Immature natural killer cell (primary cell): ENCODE data around the gene GORASP1. TPM values are rescaled to one million over a fixed set of nuclear protein-coding genes. Genes with fewer than 3 reads are reported as not detected.
A peak's percentile ranks its signal among the peaks of the same experiment; 100 is the strongest.

Source experiments
- DNase-seq, 3 donors: peaks; one replicate each; pipeline ENCODE4 v3.0.0; 2022; ENCODE audit warnings: mixed read lengths in 1 of 3
- H3K27ac Mint-ChIP-seq, 6 donors: one replicate each; pipeline ENCODE4 v1.8.0; 2020; ENCODE audit warnings: mixed read lengths in 6 of 6, mild to moderate bottlenecking in 5 of 6, inconsistent platforms in 4 of 6, moderate library complexity in 3 of 6
- H3K27me3 Mint-ChIP-seq, 3 donors: one replicate each; pipeline ENCODE4 v1.8.0; 2020 to 2021; ENCODE audit warnings: low read depth in 3 of 3, mild to moderate bottlenecking in 3 of 3, mixed read lengths in 3 of 3, moderate library complexity in 3 of 3, inconsistent platforms in 1 of 3
- H3K36me3 Mint-ChIP-seq, 3 donors: one replicate each; pipeline ENCODE4 v1.8.0; 2020; ENCODE audit warnings: mixed read lengths in 3 of 3, inconsistent platforms in 2 of 3, mild to moderate bottlenecking in 2 of 3
- H3K4me1 Mint-ChIP-seq, 2 donors: one replicate each; pipeline ENCODE4 v1.8.0; 2020; ENCODE audit warnings: inconsistent platforms in 2 of 2, mild to moderate bottlenecking in 2 of 2, mixed read lengths in 2 of 2, moderate library complexity in 1 of 2
- H3K4me3 Mint-ChIP-seq, 5 donors: one replicate each; pipeline ENCODE4 v1.8.0; 2020; ENCODE audit warnings: mild to moderate bottlenecking in 5 of 5, mixed read lengths in 5 of 5, inconsistent platforms in 3 of 5, moderate library complexity in 3 of 5
- H3K9me3 Mint-ChIP-seq, 6 donors: one replicate each; pipeline ENCODE4 v1.8.0; 2020; ENCODE audit warnings: mild to moderate bottlenecking in 6 of 6, mixed read lengths in 6 of 6, inconsistent platforms in 4 of 6, moderate library complexity in 3 of 6
- polyA plus RNA-seq, 3 donors: library from polyadenylated mRNA; unstranded; fragments of 300-500 nt; fragmentation: Illumina TruSeq; gene quantifications; one replicate each; pipeline ENCODE4 v1.2.3, GENCODE V29; 2021

GORASP1 gene
- polyA plus RNA-seq, 3 donors from 2014 or later: 5.3 to 7.8 (median 5.4) TPM

GRCh38 chr3:39146611-39147591 is 39.5 kb upstream of the GORASP1 start:
- H3K4me3 Mint-ChIP-seq: peak overlapping the region; percentile 71 to 87 (median 77)
- H3K9me3 Mint-ChIP-seq: no peaks in the 10 kb centered on the region
- peaks cover 51 to 90% (median 56%) of the 10 kb centered on the region in 3 donors for H3K27me3 Mint-ChIP-seq
- peaks cover 65 to 70% of the 10 kb centered on the region in 2 donors for H3K4me1 Mint-ChIP-seq
- H3K36me3 Mint-ChIP-seq: peaks cover 13 to 36% (median 21%) of the 10 kb centered on the region in 3 donors
- DNase-seq: peak in 2 of 3 donors; percentile 55 to 64
- H3K27ac Mint-ChIP-seq: peak overlapping the region; percentile 86 to 98 (median 96)

GRCh38 chr3:39146083-39146501 is 38.7 kb upstream of the GORASP1 start:
- Mint-ChIP-seq H3K4me1 (peaks cover 57 to 61% of the 10 kb centered on the region in 2 donors), H3K36me3 (peaks cover 13 to 42% (median 21%) of the 10 kb centered on the region in 3 donors), H3K27ac (peak overlapping the region; percentile 26 to 98 (median 83)), H3K9me3 (no peaks in the 10 kb centered on the region), H3K4me3 (peak overlapping the region; percentile 71 to 87 (median 77)), H3K27me3 (peaks cover 55 to 94% (median 58%) of the 10 kb centered on the region in 3 donors)
- no peak for DNase-seq

- peaks cover 53 to 87% (median 57%) of the 10 kb centered on the region in 3 donors for H3K27me3 Mint-ChIP-seq
- H3K4me3 Mint-ChIP-seq: peak overlapping the region in 2 of 5 donors; percentile 34 to 44
- H3K4me1 Mint-ChIP-seq: peaks cover 45 to 49% of the 10 kb centered on the region in 2 donors
- DNase-seq: no peak
- H3K27ac Mint-ChIP-seq: peak overlapping the region in 3 of 6 donors; percentile 24 to 77 (median 66)
- H3K36me3 Mint-ChIP-seq: peaks cover 18 to 51% (median 21%) of the 10 kb centered on the region in 3 donors
- H3K9me3 Mint-ChIP-seq: no peaks in the 10 kb centered on the region
Observed at GRCh38 chr3:39144748-39145380, 37.4 kb upstream of the GORASP1 start.

GRCh38 chr3:39144095-39144747 is 36.8 kb upstream of the GORASP1 start:
- Mint-ChIP-seq H3K4me3 (peak overlapping the region in 2 of 5 donors; percentile 34 to 44), H3K27me3 (peaks cover 57 to 84% (median 59%) of the 10 kb centered on the region in 3 donors), H3K4me1 (peaks cover 39 to 43% of the 10 kb centered on the region in 2 donors), H3K27ac (peak overlapping the region in 3 of 6 donors; percentile 24 to 77 (median 66)), H3K36me3 (peaks cover 18 to 51% (median 21%) of the 10 kb centered on the region in 3 donors), H3K9me3 (no peaks in the 10 kb centered on the region)
- no peak for DNase-seq

- Mint-ChIP-seq H3K27ac (peak overlapping the region in 2 of 6 donors; percentile 44 to 57), H3K4me1 (peaks cover 29 to 33% of the 10 kb centered on the region in 2 donors), H3K9me3 (no peaks in the 10 kb centered on the region), H3K36me3 (peaks cover 18 to 51% (median 21%) of the 10 kb centered on the region in 3 donors), H3K27me3 (peaks cover 55 to 78% (median 61%) of the 10 kb centered on the region in 3 donors), H3K4me3 (no peak overlapping the region)
- DNase-seq: no peak
Observed at GRCh38 chr3:39143051-39143885, 35.8 kb upstream of the GORASP1 start.

GRCh38 chr3:39142067-39142466 is 34.6 kb upstream of the GORASP1 start:
- H3K27me3 Mint-ChIP-seq: peaks cover 43 to 75% (median 56%) of the 10 kb centered on the region in 3 donors
- H3K27ac Mint-ChIP-seq: peak overlapping the region in 3 of 6 donors; percentile 4 to 53 (median 44)
- H3K36me3 Mint-ChIP-seq: peaks cover 18 to 51% (median 23%) of the 10 kb centered on the region in 3 donors
- H3K4me1 Mint-ChIP-seq: peaks cover 17 to 21% of the 10 kb centered on the region in 2 donors
- no peak overlapping the region for H3K4me3 Mint-ChIP-seq
- no peaks in the 10 kb centered on the region for H3K9me3 Mint-ChIP-seq
- DNase-seq: peak in 1 of 3 donors; percentile 20

DNA sequence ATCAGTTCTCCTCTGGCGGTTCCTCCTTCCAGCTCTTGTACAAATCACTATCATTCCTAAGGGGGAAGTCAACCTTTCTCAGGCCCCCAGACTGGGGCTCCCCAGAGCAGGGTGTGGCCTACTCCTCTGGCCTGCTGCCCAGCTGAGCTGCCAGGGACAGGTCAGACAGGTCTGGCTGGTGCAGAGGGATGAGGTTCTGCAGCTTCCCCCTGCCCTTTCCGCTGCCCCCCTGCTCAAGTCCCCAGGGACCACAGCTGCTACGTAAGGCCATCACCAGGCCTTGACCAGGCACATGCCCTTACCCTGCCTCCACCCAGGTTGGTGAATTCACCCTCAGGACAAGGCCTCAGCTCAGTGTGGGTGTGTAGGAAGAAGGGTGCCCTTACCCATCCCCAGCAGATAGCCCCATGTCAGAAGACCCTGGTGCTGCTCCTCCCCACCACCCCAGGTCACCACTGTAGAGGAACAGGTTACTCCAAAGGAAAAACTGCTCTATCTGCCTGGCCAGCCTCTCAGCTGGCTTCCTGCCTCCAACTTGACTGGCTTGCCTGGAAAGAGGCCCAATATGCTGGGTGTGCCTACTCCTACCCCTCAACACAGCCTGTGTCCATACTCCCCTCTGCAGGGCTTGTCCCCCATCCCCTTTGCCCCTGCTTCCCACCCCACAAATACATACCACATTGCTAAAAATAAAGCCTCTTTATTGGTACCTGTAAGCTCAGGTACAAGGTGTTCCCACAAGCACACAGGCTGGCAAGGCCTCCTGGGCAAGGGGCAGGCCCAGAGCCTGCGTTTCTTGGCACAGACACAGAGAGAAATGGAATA is 34.0 kb upstream of the GORASP1 start:
- DNase-seq: no peak
- H3K4me3 Mint-ChIP-seq: no peak overlapping the region
- peaks cover 38 to 70% (median 51%) of the 10 kb centered on the region in 3 donors for H3K27me3 Mint-ChIP-seq
- H3K36me3 Mint-ChIP-seq: peaks cover 14 to 51% (median 19%) of the 10 kb centered on the region in 3 donors
- H3K27ac Mint-ChIP-seq: peak overlapping the region in 4 of 6 donors; percentile 0 to 53 (median 14)
- H3K9me3 Mint-ChIP-seq: no peaks in the 10 kb centered on the region
- H3K4me1 Mint-ChIP-seq: peaks cover 10 to 14% of the 10 kb centered on the region in 2 donors

DNA sequence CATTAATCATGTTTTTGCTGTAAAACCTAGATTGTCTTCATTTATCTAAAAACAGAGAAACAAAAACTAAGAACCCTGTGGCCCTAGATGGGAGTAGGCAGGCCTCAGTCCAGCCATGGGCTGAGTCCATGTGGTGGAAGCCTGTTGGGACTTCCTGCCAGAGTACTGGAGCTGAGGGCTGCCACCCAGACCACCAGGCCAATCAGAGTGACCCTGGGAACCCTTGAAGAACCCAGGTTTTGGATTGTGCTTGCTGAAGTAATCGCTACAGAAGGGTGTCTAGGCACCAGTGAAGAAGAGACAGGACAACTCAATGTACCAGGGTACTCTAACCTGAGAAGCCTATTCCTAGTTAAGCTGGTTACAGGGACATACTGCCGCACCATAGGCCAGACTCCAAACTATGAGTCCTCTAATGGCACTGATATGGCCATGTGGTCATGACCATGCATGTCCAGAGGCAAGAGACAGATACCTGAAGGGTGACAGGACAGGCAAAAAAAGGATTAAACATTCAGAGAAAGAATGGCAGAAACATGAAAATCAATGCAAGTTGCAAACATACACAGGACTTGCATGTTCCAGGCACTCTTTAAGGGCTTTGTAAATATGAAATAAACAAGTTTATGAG is 33.0 kb upstream of the GORASP1 start:
- Mint-ChIP-seq H3K4me3 (no peak overlapping the region), H3K36me3 (peaks cover 14 to 44% (median 14%) of the 10 kb centered on the region in 3 donors), H3K27me3 (peaks cover 35 to 63% (median 44%) of the 10 kb centered on the region in 3 donors)

DNA sequence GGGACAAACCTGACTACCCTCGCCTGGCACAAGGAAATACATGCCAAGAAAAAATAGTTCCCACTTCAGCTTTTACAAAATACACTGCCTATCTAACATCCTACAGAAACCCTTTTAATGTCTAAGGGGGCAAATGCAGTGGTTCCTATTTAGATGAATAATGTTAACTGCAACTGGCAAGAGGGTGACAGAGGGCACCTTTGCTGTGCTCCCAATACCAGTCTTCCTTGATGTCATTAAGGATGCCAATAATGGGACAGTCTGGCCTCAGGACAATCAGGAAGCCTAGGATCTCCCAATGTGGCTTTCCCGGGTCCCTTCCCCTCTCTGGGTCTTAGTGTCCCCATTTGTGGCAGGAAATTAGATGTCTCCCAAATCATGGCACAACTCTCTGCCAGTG is 32.0 kb upstream of the GORASP1 start:
- H3K36me3 Mint-ChIP-seq: peaks cover 9 to 36% (median 11%) of the 10 kb centered on the region in 3 donors
- H3K27ac Mint-ChIP-seq: peak overlapping the region in 2 of 6 donors; percentile 15 to 19
- H3K4me3 Mint-ChIP-seq: no peak overlapping the region
- H3K4me1 Mint-ChIP-seq: peaks cover 0 to 4% of the 10 kb centered on the region in 2 donors
- H3K27me3 Mint-ChIP-seq: peaks cover 31 to 54% (median 41%) of the 10 kb centered on the region in 3 donors
- no peak for DNase-seq
- H3K9me3 Mint-ChIP-seq: no peaks in the 10 kb centered on the region

More for the DNA sequence above, 33.0 kb upstream of the GORASP1 start:
- H3K9me3 Mint-ChIP-seq: no peaks in the 10 kb centered on the region
- H3K27ac Mint-ChIP-seq: peak overlapping the region in 1 of 6 donors; percentile 46
- DNase-seq: no peak
- peaks cover under 1 to 7% of the 10 kb centered on the region in 2 donors for H3K4me1 Mint-ChIP-seq

DNA sequence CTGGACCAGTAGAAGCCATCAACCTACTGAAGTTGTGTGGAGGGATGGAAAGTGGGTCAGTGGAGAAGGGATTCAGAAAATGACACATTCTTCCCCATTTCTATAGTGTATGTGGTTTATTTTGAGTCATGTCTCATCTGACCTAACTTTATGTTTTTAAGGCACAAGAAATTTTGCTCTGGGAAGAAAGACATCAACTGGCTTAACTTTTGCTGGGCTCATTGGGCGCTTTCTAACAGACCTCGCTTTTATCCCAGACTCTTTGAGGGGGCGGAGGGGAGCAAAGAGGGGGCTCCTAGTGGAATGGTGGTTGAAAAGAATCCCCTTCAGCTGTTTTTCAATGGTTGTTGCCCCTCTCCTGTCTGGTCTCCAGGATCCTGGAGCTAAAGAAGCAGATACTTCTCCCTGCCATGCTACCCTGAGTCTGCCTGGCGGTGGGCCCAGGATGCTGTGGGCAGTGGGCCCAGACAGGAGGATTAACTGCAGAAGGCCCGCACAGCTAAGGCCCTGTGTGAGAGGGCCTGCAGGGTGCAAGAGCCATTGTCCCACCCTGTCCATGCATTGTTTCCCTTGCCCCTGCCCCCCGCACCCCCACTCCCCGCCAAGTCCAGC is 31.5 kb upstream of the GORASP1 start:
- no peak for DNase-seq
- Mint-ChIP-seq H3K27me3 (peaks cover 26 to 49% (median 36%) of the 10 kb centered on the region in 3 donors), H3K9me3 (no peaks in the 10 kb centered on the region), H3K27ac (no peak overlapping the region), H3K4me1 (peaks cover 0 to 3% of the 10 kb centered on the region in 2 donors), H3K4me3 (no peak overlapping the region), H3K36me3 (peaks cover 8 to 31% (median 9%) of the 10 kb centered on the region in 3 donors)
